Right lobe of liver (tissue), 4 donors: Measurements from ENCODE around the gene ZNF605.

Source experiments
- CTCF ChIP-seq, 4 donors: fragments of 200-600 bp in 3 of 4; fragments of 450-650 bp in 1 of 4; IDR thresholded peaks; one replicate each; pipeline versions ENCODE4 v1.5.1 to v1.8.0; 2016 to 2022; ENCODE audit warnings: antibody characterized with exemption in 4 of 4, mild to moderate bottlenecking in 2 of 4
- POLR2A ChIP-seq: fragments of 450-650 bp; IDR thresholded peaks from one replicate; pipeline ENCODE4 v1.6.1; 2017; ENCODE audit warnings: antibody characterized with exemption, mild to moderate bottlenecking
- donor health status: DM: no; HTN: no; CAD: no.
- donor health status: DM: no; HTN: no; CAD: no.
- donor health status: DM: no; HTN: yes; CAD: no.

- TF ChIP-seq CTCF (IDR thresholded peaks at IDR 0.05) (no peak), POLR2A (no peak)
These were observed 29.7 kb downstream of the ZNF605 start for GRCh38 chr12:132926415-132926833.
